ENCODE measurements around the gene KRTAP5-4.

- no peak for TF ChIP-seq CTCF (IDR thresholded peaks at IDR 0.05; ENCODE audit: extremely low read depth in 1 of 2, insufficient read depth in 1 of 2, low read depth in 1 of 2, low read length in 2 of 2)
- TF ChIP-seq MYC (IDR thresholded peaks at IDR 0.05; ENCODE audit: low read depth, low read length), result no peak
Measured at GRCh38 chr11:1571760-1572196, 50.2 kb downstream of the KRTAP5-4 start.

Measured in endothelial cell of umbilical vein (primary cell).